Mesendoderm (in vitro differentiated cells): ENCODE measurements around the gene CATSPER3. TPM values are rescaled to one million over a fixed set of nuclear protein-coding genes. Genes with fewer than 3 reads are reported as not detected.

Experiments used
- DNase-seq: peaks from one replicate; pipeline ENCODE4 v3.0.0; 2013
- H2AK5ac ChIP-seq: 2 replicates; pipeline ENCODE4 v1.6.1; 2013; ENCODE audit warnings: low read length, inconsistent platforms
- H2BK120ac ChIP-seq: 2 replicates; pipeline ENCODE4 v1.6.1; 2013; ENCODE audit warnings: low read depth, mild to moderate bottlenecking, low read length, moderate library complexity, mixed read lengths
- H2BK15ac ChIP-seq: replicated peaks from 2 replicates; pipeline ENCODE4 v1.6.1; 2013; ENCODE audit warnings: low read depth, mild to moderate bottlenecking, moderate library complexity
- H2BK5ac ChIP-seq: 2 replicates; pipeline ENCODE4 v1.6.1; 2013; ENCODE audit warnings: low read length, inconsistent platforms
- H3K18ac ChIP-seq: 2 replicates; pipeline ENCODE4 v1.6.1; 2013; ENCODE audit warnings: mild to moderate bottlenecking, low read length, mixed read lengths
- H3K23ac ChIP-seq: one replicate; pipeline ENCODE4 v1.6.1; 2013; ENCODE audit warnings: low read length
- H3K27ac ChIP-seq: 2 replicates; pipeline ENCODE4 v1.5.1; 2013; ENCODE audit warnings: low read depth, mild to moderate bottlenecking, inconsistent platforms, low read length, moderate library complexity
- H3K27me3 ChIP-seq: 2 replicates; pipeline ENCODE4 v1.6.1; 2013; ENCODE audit warnings: low read length, control low read depth, mild to moderate bottlenecking, inconsistent platforms; ENCODE audit not compliant: insufficient read depth, poor library complexity
- H3K36me3 ChIP-seq: 2 replicates; pipeline ENCODE4 v1.6.1; 2013; ENCODE audit warnings: low read length, inconsistent platforms; ENCODE audit not compliant: control insufficient read depth, insufficient read depth
- H3K4ac ChIP-seq: one replicate; pipeline ENCODE4 v1.6.1; 2013; ENCODE audit warnings: low read depth, mild to moderate bottlenecking, low read length, moderate library complexity
- H3K4me1 ChIP-seq: 2 replicates; pipeline ENCODE4 v1.6.1; 2013; ENCODE audit warnings: low read depth, low read length, inconsistent platforms; ENCODE audit not compliant: control insufficient read depth
- H3K4me2 ChIP-seq: 2 replicates; pipeline ENCODE4 v1.6.1; 2013; ENCODE audit warnings: low read length
- H3K4me3 ChIP-seq: 2 replicates; pipeline ENCODE4 v1.5.1; 2013; ENCODE audit warnings: mild to moderate bottlenecking, low read length
- H3K56ac ChIP-seq: one replicate; pipeline ENCODE4 v1.6.1; 2013; ENCODE audit warnings: low read length
- H3K79me1 ChIP-seq: 2 replicates; pipeline ENCODE4 v1.6.1; 2013; ENCODE audit warnings: low read length, inconsistent platforms
- H3K79me2 ChIP-seq: 2 replicates; pipeline ENCODE4 v1.6.1; 2013; ENCODE audit warnings: mild to moderate bottlenecking, low read length; ENCODE audit not compliant: control insufficient read depth, insufficient read depth
- H3K9ac ChIP-seq: 2 replicates; pipeline ENCODE4 v1.6.1; 2013; ENCODE audit warnings: low read length, inconsistent platforms
- H4K5ac ChIP-seq: one replicate; pipeline ENCODE4 v1.6.1; 2013; ENCODE audit warnings: low read length
- H4K8ac ChIP-seq: one replicate; pipeline ENCODE4 v1.6.1; 2013; ENCODE audit warnings: low read depth, mild to moderate bottlenecking, control low read depth, low read length, moderate library complexity
- WGBS: extraction: QIAGEN DNeasy Blood & Tissue Kit; methylation state at CpG from one replicate; pipeline ENCODE4 v1.1.7; 2013; ENCODE audit warnings: low lambda C conversion rate, missing lambda C conversion rate; ENCODE audit not compliant: insufficient coverage; ENCODE audit errors: extremely low coverage; 5-methylcytosine and 5-hydroxymethylcytosine counted together
- small RNA-seq: library from polyadenylated mRNA; stranded (forward); fragments of <200 nt; extraction: miRNeasy Mini kit (QIAGEN cat#:217004); gene quantifications from one replicate; pipeline ENCODE3, GENCODE V24; 2013; ENCODE audit not compliant: insufficient read depth

CATSPER3 gene

DNA sequence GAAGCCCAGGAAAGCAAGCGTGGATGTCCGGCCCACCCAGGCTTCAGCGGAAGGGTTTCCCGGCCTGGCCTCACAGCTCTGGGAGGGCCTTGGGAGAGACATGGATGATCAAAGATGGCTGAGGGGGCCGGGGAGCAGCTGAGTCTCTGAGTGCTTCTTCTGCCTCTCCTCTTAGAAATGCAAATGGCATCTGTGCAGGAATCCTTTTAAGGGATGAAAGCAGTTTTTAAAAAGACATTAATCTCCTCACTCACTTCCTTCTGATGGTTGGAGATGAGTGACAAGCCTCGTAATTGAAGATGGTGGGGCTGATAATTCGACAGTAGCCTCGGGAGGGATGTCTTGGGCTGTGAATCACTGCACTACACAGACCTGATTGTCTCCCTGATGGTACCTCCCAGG is 90.6 kb downstream of the CATSPER3 start:
- Histone ChIP-seq H2BK15ac (no peak overlapping the region), H3K18ac (no peak overlapping the region), H2BK120ac (no peak overlapping the region), H3K36me3 (no peaks in the 10 kb centered on the region), H2BK5ac (no peak overlapping the region), H3K23ac (no peak overlapping the region), H4K8ac (no peak overlapping the region), H3K79me1 (no peaks in the 10 kb centered on the region), H3K4me3 (no peak overlapping the region), H3K4me1 (no peaks in the 10 kb centered on the region), H3K56ac (no peak overlapping the region), H3K4me2 (no peak overlapping the region), H2AK5ac (no peak overlapping the region), H3K79me2 (no peaks in the 10 kb centered on the region), H3K27ac (no peak overlapping the region), H4K5ac (no peak overlapping the region), H3K9ac (no peak overlapping the region), H3K27me3 (no peaks in the 10 kb centered on the region), H3K4ac (no peak overlapping the region)
- no peak for DNase-seq
- no CpG with 5 or more reads among the region's 8 CpGs for WGBS

DNA sequence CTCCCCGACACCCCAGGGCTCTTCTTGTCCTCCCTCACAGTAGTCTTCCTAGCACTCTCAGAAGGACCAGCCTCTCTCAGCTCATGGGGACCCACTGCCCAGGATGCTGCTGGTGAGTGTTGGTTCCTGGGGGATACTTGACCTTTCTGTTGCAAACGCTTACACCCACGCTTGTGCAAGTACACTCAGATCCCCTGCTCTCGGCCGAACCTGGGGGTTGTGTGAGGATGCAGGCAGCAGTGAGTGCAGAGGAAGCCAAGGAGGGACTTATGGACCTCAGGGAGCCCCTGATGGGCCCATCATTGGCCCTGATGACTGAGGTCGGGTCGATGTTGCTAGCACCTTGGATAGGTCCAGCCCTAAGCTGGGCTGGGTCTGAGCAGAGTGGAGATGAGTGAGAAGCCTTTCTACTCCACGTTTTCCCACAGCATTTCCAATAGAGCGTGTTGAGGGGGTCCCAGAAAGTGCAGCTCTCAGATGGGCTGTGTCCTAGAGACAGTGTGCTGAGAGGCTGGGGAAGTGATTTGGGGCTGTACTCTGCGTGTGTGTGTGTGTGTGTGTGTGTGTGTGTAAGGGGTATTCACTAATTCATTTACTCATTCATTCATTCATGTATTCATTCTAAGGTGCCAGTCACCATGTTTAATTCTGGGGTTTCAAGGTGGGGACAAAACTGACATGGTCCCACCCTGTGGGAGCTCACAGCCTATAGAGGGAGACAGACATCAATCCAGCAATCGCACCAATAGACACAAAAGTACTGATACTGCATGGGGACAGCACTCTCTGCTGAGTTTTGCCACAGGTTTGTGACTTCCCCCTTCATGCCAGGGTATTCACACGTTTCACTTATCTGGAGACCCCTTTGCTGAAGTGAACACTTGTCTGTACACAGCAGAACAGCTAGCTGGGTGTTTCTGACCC is 91.6 kb downstream of the CATSPER3 start:
- Histone ChIP-seq H3K9ac (no peak overlapping the region), H2BK5ac (no peak overlapping the region), H3K56ac (no peak overlapping the region), H4K8ac (no peak overlapping the region), H3K79me1 (no peaks in the 10 kb centered on the region), H3K36me3 (no peaks in the 10 kb centered on the region), H4K5ac (no peak overlapping the region), H3K79me2 (no peaks in the 10 kb centered on the region), H2BK120ac (no peak overlapping the region), H3K4ac (no peak overlapping the region), H3K27ac (no peak overlapping the region), H2BK15ac (no peak overlapping the region), H3K23ac (no peak overlapping the region), H3K27me3 (no peaks in the 10 kb centered on the region), H2AK5ac (no peak overlapping the region), H3K4me1 (no peaks in the 10 kb centered on the region), H3K4me2 (no peak overlapping the region), H3K18ac (no peak overlapping the region), H3K4me3 (no peak overlapping the region)
- no CpG with 5 or more reads among the region's 12 CpGs for WGBS
- no peak for DNase-seq

DNA sequence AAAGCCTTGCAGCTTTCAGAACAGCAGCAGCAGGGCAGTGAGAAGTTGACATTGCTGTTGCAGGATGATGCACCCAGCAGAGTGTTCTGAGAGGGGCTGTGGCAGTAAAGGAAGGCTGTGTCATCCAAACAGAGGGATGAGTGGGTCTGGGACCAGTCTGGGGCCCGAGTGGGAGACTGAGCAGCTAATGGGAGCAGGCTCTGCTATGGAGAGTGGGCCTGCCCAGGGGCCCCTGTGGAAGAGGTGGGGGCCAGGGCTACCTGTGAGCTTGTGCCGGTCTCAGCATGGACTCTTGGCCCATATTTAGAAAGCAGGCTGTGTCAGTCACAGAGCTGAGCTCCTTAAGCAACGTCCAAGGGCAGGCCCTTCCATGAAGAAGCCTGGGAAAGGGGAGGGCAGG is 92.3 kb downstream of the CATSPER3 start:
- H2BK5ac ChIP-seq, result no peak overlapping the region
- H3K4me3 ChIP-seq, result no peak overlapping the region
- H2BK120ac ChIP-seq, result no peak overlapping the region
- no peak overlapping the region for H2AK5ac ChIP-seq
- no peaks in the 10 kb centered on the region for H3K36me3 ChIP-seq
- no CpG with 5 or more reads among the region's 3 CpGs for WGBS
- H3K27me3 ChIP-seq, result no peaks in the 10 kb centered on the region
- H3K23ac ChIP-seq, result no peak overlapping the region
- H3K4me2 ChIP-seq, result no peak overlapping the region
- no peak overlapping the region for H3K9ac ChIP-seq
- no peaks in the 10 kb centered on the region for H3K79me2 ChIP-seq
- no peak overlapping the region for H3K56ac ChIP-seq
- H3K4me1 ChIP-seq, result no peaks in the 10 kb centered on the region
- H3K18ac ChIP-seq, result no peak overlapping the region
- no peak for DNase-seq
- no peak overlapping the region for H3K4ac ChIP-seq
- no peak overlapping the region for H2BK15ac ChIP-seq
- H3K27ac ChIP-seq, result no peak overlapping the region
- H3K79me1 ChIP-seq, result no peaks in the 10 kb centered on the region
- H4K8ac ChIP-seq, result no peak overlapping the region
- no peak overlapping the region for H4K5ac ChIP-seq

DNA sequence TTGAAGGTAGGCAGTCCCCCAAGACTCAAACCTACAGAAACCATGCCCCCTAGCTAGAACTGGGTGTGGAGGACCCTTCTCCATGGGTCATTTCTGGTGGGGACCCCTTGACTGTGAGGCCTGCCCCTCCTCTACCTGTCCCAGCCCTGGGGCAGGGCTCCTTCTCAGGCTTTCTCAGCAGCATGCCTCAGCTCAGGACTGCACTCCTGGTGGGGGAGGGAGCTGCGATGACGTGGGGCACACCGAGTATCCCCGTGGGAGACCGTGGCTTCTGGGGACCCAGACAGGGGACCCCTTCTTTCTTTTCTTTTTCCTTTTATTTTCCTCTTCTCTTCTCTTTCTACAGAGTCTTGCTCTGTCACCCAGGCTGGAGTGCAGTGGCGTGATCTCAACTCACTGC is 93.3 kb downstream of the CATSPER3 start:
- DNase-seq, result no peak
- Histone ChIP-seq H3K4me1 (no peaks in the 10 kb centered on the region), H3K9ac (no peak overlapping the region), H2BK120ac (no peak overlapping the region), H3K79me2 (no peaks in the 10 kb centered on the region), H3K4ac (no peak overlapping the region), H3K27me3 (no peaks in the 10 kb centered on the region), H4K8ac (no peak overlapping the region), H2AK5ac (no peak overlapping the region), H4K5ac (no peak overlapping the region), H3K27ac (no peak overlapping the region), H2BK15ac (no peak overlapping the region), H3K4me2 (no peak overlapping the region), H3K36me3 (no peaks in the 10 kb centered on the region), H3K56ac (no peak overlapping the region), H3K4me3 (no peak overlapping the region), H2BK5ac (no peak overlapping the region), H3K18ac (no peak overlapping the region), H3K79me1 (no peaks in the 10 kb centered on the region), H3K23ac (no peak overlapping the region)
- no CpG with 5 or more reads among the region's 6 CpGs for WGBS

Small RNAs within 50 kb of the gene (small RNA-seq; reads per million reads assigned to genes)
- gene MIR4461 (not detected), gene MTND3P25 (not detected), gene MTND4LP30 (not detected)
